Vagina (tissue), 2 donors: ENCODE results near the gene PER2.

Experiments
- POLR2A ChIP-seq, 2 donors: fragments of 450-650 bp; IDR thresholded peaks; one replicate each; pipeline ENCODE4 v1.6.1; 2017; ENCODE audit warnings: antibody characterized with exemption in 2 of 2, mild to moderate bottlenecking in 2 of 2, moderate library complexity in 2 of 2
- TF ChIP-seq, protein P1 (sequence below), 3 experiments: fragments of 450-650 bp in 2 of 3; fragments of 200-600 bp in 1 of 3; sonication (generic) in 1 of 3; IDR thresholded peaks; one replicate each; pipeline ENCODE4 v1.5.1; 2017 to 2019; ENCODE audit warnings: antibody characterized with exemption in 3 of 3, mild to moderate bottlenecking in 2 of 3, moderate library complexity in 2 of 3

DNA sequence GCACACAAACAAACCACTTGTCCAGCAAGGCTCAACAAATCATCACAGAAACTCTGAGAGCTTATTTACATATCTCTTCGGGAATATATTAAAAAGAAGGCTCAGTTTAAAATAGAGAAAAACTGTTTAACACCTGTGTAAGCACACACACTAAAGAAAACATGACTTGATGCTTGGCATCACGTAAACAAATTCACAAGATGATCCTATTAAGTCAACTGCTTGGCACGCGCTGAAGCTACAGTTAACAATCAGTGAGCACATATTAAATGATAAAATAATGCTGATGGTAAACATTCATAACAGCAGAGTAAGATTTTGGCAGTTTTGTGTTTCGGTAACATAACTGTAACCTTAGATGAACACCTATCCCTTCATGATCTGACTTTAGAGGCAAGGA lies 44.3 kb downstream of the PER2 start:
- TF ChIP-seq, protein P1, sequence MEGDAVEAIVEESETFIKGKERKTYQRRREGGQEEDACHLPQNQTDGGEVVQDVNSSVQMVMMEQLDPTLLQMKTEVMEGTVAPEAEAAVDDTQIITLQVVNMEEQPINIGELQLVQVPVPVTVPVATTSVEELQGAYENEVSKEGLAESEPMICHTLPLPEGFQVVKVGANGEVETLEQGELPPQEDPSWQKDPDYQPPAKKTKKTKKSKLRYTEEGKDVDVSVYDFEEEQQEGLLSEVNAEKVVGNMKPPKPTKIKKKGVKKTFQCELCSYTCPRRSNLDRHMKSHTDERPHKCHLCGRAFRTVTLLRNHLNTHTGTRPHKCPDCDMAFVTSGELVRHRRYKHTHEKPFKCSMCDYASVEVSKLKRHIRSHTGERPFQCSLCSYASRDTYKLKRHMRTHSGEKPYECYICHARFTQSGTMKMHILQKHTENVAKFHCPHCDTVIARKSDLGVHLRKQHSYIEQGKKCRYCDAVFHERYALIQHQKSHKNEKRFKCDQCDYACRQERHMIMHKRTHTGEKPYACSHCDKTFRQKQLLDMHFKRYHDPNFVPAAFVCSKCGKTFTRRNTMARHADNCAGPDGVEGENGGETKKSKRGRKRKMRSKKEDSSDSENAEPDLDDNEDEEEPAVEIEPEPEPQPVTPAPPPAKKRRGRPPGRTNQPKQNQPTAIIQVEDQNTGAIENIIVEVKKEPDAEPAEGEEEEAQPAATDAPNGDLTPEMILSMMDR (IDR thresholded peaks at IDR 0.05): no peak
- TF ChIP-seq POLR2A (IDR thresholded peaks at IDR 0.05): no peak
